HepG2 (cell line): ENCODE data around the gene HSD17B2. TPM values are rescaled to one million over a fixed set of nuclear protein-coding genes. Genes with fewer than 3 reads are reported as not detected.

ENCODE experiments used
- BORCS8-MEF2B ChIP-seq: sonication (generic); formaldehyde crosslinking; IDR thresholded peaks from 2 replicates; pipeline ENCODE4 v1.8.0; 2022; ENCODE audit warnings: mild to moderate bottlenecking, missing genetic modification reagents
- CAMTA2 ChIP-seq: sonication (generic); formaldehyde crosslinking; IDR thresholded peaks from 2 replicates; pipeline ENCODE4 v1.4.0; 2020; ENCODE audit warnings: mild to moderate bottlenecking, missing genetic modification reagents, borderline replicate concordance
- CBX1 ChIP-seq: IDR thresholded peaks from one replicate; pipeline ENCODE4 v1.6.1; 2016; ENCODE audit warnings: antibody characterized with exemption, low read depth
- IRX3 ChIP-seq: sonication (generic); formaldehyde crosslinking; IDR thresholded peaks from 2 replicates; pipeline ENCODE4 v1.8.1; 2023; ENCODE audit warnings: mild to moderate bottlenecking, low read depth, missing genetic modification reagents, borderline replicate concordance
- ISX ChIP-seq: sonication (generic); formaldehyde crosslinking; conservative IDR thresholded peaks from 2 replicates; pipeline ENCODE4 v1.5.0; 2020; ENCODE audit warnings: missing genetic modification reagents
- JUNB ChIP-seq: sonication (generic); formaldehyde crosslinking; IDR thresholded peaks from 2 replicates; pipeline ENCODE4 v1.8.0; 2022; ENCODE audit warnings: missing genetic modification reagents, mild to moderate bottlenecking, borderline replicate concordance
- NFRKB ChIP-seq: fragments of 450-650 bp; IDR thresholded peaks from 2 replicates; pipeline ENCODE4 v1.6.1; 2017
- NR3C1 ChIP-seq: sonication (generic); formaldehyde crosslinking; IDR thresholded peaks from 2 replicates; pipeline ENCODE4 v1.4.0; 2020; ENCODE audit warnings: missing genetic modification reagents
- POLR2G ChIP-seq: fragments of 200-400 bp; formaldehyde crosslinking; IDR thresholded peaks from 2 replicates; pipeline ENCODE4 v1.6.1; 2018; ENCODE audit warnings: mild to moderate bottlenecking, low read depth, low read length, moderate library complexity
- RBAK ChIP-seq: sonication (generic); formaldehyde crosslinking; IDR thresholded peaks from 2 replicates; pipeline ENCODE4 v1.5.1; 2020; ENCODE audit warnings: mild to moderate bottlenecking, missing genetic modification reagents
- RBM39 ChIP-seq: fragments of 200-400 bp; formaldehyde crosslinking; IDR thresholded peaks from one replicate; pipeline ENCODE4 v1.6.1; 2018; ENCODE audit warnings: antibody characterized with exemption, mild to moderate bottlenecking, low read depth, low read length; ENCODE audit not compliant: poor library complexity, severe bottlenecking
- RFXANK ChIP-seq: IDR thresholded peaks from 2 replicates; pipeline ENCODE4 v1.6.1; 2016
- SALL2 ChIP-seq: sonication (generic); formaldehyde crosslinking; IDR thresholded peaks from 2 replicates; pipeline ENCODE4 v1.8.1; 2023; ENCODE audit warnings: mild to moderate bottlenecking, missing genetic modification reagents, inconsistent platforms
- SAP130 ChIP-seq: IDR thresholded peaks from 2 replicates; pipeline ENCODE4 v1.6.1; 2016; ENCODE audit warnings: low read depth
- SCMH1 ChIP-seq: sonication (generic); formaldehyde crosslinking; IDR thresholded peaks from 2 replicates; pipeline ENCODE4 v1.9.0; 2021; ENCODE audit warnings: missing genetic modification reagents, mild to moderate bottlenecking, borderline replicate concordance
- SETDB1 ChIP-seq: sonication (generic); formaldehyde crosslinking; IDR thresholded peaks from 2 replicates; pipeline ENCODE4 v1.5.1; 2020; ENCODE audit warnings: missing genetic modification reagents, mild to moderate bottlenecking, borderline replicate concordance
- SIX4 ChIP-seq: sonication (generic); formaldehyde crosslinking; IDR thresholded peaks from 2 replicates; pipeline ENCODE4 v1.4.0; 2020; ENCODE audit warnings: missing genetic modification reagents
- SSRP1 ChIP-seq: IDR thresholded peaks from 2 replicates; pipeline ENCODE4 v1.6.1; 2016; ENCODE audit warnings: control low read depth
- TCF12 ChIP-seq, 2 experiments: fragments of 450-650 bp in 1 of 2; sonication (generic) in 1 of 2; formaldehyde crosslinking in 1 of 2; IDR thresholded peaks; 2 replicates each; pipeline versions ENCODE4 v1.6.1 to v1.8.0; 2017 to 2022; ENCODE audit warnings: antibody characterized with exemption in 1 of 2, mild to moderate bottlenecking in 1 of 2, missing genetic modification reagents in 1 of 2, moderate library complexity in 1 of 2
- ZBTB1 ChIP-seq: sonication (generic); formaldehyde crosslinking; IDR thresholded peaks from 2 replicates; pipeline ENCODE4 v1.4.0; 2020; ENCODE audit warnings: missing genetic modification reagents, borderline replicate concordance
- ZBTB3 ChIP-seq: sonication (generic); formaldehyde crosslinking; IDR thresholded peaks from 2 replicates; pipeline ENCODE4 v1.4.0; 2020; ENCODE audit warnings: low read depth, mild to moderate bottlenecking, moderate library complexity, missing genetic modification reagents, borderline replicate concordance
- ZNF543 ChIP-seq: sonication (generic); formaldehyde crosslinking; IDR thresholded peaks from 2 replicates; pipeline ENCODE4 v1.4.0; 2020; ENCODE audit warnings: mild to moderate bottlenecking, missing genetic modification reagents
- ZNF749 ChIP-seq: sonication (generic); formaldehyde crosslinking; IDR thresholded peaks from 2 replicates; pipeline ENCODE4 v1.8.0; 2022; ENCODE audit warnings: mild to moderate bottlenecking, missing genetic modification reagents, moderate library complexity, borderline replicate concordance
- polyA plus RNA-seq, 8 experiments: library from polyadenylated mRNA; depleted of rRNA in 3 of 8; stranded (reverse) in 7 of 8; unstranded in 1 of 8; fragments of >200 nt; fragmentation: Illumina TruSeq in 4 of 8; extraction: Trizol in 4 of 8; gene quantifications; 2 replicates each; pipeline versions ENCODE4 v1.2.1 to v1.2.3, GENCODE V29; 2011 to 2016; ENCODE audit warnings: low read depth in 4 of 8, missing spikeins in 1 of 8, mixed read lengths in 1 of 8; ENCODE audit not compliant: insufficient read depth in 1 of 8
- total RNA-seq, 5 experiments: library from RNA; depleted of rRNA; stranded (reverse); fragments of >200 nt; fragmentation: Illumina TruSeq; extraction: Trizol; gene quantifications; 2 replicates each; pipeline ENCODE4 v1.2.3, GENCODE V29; 2016; ENCODE audit warnings: low read depth in 1 of 5
- TF ChIP-seq, protein P1 (sequence below): sonication (generic); formaldehyde crosslinking; IDR thresholded peaks from 2 replicates; pipeline ENCODE4 v1.4.0; 2020; ENCODE audit warnings: missing genetic modification reagents
- TF ChIP-seq, protein P2 (sequence below): IDR thresholded peaks from 2 replicates; pipeline ENCODE4 v1.4.0; 2020; ENCODE audit warnings: mild to moderate bottlenecking, missing genetic modification reagents

HSD17B2 gene
- total and polyA plus RNA-seq, 2 of the 13 experiments (the other 11 are each of a cell fraction or from before 2014, with no cell fraction given) = 26.3 to 69.3 TPM

GRCh38 chr16:82082543-82083244 lies 47.6 kb downstream of the HSD17B2 start (continued):
- TF ChIP-seq NFRKB (no peak), JUNB (CRISPR knock-in tag) (peak; percentile 99), TCF12 (IDR thresholded peaks at IDR 0.05) (no peak), TCF12 (CRISPR knock-in tag; IDR thresholded peaks at IDR 0.05) (no peak; the same call in 1 of the 2 replicates), ZNF543 (no peak), ZBTB3 (CRISPR knock-in tag) (no peak), CAMTA2 (CRISPR knock-in tag) (no peak), RFXANK (CRISPR knock-in tag) (no peak; the same call in 1 of the 2 replicates), ZNF749 (CRISPR knock-in tag) (no peak), POLR2G (no peak), RBM39 (no peak), RBAK (CRISPR knock-in tag) (no peak), ISX (CRISPR knock-in tag) (no peak), BORCS8-MEF2B (CRISPR knock-in tag) (no peak), SCMH1 (CRISPR knock-in tag) (no peak), SIX4 (peak; percentile 87), SAP130 (peak; percentile 96), IRX3 (CRISPR knock-in tag) (0 out of 2 replicates have a peak, but pooled peaks have one; percentile 50), CBX1 (no peak), SETDB1 (CRISPR knock-in tag) (no peak), SALL2 (CRISPR knock-in tag) (no peak), ZBTB1 (CRISPR knock-in tag) (no peak), NR3C1 (CRISPR knock-in tag) (no peak), SSRP1 (CRISPR knock-in tag) (peak; percentile 89)
- TF ChIP-seq, protein P1, sequence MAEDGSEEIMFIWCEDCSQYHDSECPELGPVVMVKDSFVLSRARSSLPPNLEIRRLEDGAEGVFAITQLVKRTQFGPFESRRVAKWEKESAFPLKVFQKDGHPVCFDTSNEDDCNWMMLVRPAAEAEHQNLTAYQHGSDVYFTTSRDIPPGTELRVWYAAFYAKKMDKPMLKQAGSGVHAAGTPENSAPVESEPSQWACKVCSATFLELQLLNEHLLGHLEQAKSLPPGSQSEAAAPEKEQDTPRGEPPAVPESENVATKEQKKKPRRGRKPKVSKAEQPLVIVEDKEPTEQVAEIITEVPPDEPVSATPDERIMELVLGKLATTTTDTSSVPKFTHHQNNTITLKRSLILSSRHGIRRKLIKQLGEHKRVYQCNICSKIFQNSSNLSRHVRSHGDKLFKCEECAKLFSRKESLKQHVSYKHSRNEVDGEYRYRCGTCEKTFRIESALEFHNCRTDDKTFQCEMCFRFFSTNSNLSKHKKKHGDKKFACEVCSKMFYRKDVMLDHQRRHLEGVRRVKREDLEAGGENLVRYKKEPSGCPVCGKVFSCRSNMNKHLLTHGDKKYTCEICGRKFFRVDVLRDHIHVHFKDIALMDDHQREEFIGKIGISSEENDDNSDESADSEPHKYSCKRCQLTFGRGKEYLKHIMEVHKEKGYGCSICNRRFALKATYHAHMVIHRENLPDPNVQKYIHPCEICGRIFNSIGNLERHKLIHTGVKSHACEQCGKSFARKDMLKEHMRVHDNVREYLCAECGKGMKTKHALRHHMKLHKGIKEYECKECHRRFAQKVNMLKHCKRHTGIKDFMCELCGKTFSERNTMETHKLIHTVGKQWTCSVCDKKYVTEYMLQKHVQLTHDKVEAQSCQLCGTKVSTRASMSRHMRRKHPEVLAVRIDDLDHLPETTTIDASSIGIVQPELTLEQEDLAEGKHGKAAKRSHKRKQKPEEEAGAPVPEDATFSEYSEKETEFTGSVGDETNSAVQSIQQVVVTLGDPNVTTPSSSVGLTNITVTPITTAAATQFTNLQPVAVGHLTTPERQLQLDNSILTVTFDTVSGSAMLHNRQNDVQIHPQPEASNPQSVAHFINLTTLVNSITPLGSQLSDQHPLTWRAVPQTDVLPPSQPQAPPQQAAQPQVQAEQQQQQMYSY = no peak
- TF ChIP-seq, protein P2, sequence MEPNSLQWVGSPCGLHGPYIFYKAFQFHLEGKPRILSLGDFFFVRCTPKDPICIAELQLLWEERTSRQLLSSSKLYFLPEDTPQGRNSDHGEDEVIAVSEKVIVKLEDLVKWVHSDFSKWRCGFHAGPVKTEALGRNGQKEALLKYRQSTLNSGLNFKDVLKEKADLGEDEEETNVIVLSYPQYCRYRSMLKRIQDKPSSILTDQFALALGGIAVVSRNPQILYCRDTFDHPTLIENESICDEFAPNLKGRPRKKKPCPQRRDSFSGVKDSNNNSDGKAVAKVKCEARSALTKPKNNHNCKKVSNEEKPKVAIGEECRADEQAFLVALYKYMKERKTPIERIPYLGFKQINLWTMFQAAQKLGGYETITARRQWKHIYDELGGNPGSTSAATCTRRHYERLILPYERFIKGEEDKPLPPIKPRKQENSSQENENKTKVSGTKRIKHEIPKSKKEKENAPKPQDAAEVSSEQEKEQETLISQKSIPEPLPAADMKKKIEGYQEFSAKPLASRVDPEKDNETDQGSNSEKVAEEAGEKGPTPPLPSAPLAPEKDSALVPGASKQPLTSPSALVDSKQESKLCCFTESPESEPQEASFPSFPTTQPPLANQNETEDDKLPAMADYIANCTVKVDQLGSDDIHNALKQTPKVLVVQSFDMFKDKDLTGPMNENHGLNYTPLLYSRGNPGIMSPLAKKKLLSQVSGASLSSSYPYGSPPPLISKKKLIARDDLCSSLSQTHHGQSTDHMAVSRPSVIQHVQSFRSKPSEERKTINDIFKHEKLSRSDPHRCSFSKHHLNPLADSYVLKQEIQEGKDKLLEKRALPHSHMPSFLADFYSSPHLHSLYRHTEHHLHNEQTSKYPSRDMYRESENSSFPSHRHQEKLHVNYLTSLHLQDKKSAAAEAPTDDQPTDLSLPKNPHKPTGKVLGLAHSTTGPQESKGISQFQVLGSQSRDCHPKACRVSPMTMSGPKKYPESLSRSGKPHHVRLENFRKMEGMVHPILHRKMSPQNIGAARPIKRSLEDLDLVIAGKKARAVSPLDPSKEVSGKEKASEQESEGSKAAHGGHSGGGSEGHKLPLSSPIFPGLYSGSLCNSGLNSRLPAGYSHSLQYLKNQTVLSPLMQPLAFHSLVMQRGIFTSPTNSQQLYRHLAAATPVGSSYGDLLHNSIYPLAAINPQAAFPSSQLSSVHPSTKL (CRISPR knock-in tag) = peak; percentile 100
